GM12872 (cell line): ENCODE results near the gene INMT.
A peak's percentile ranks its signal among the peaks of the same experiment; 100 is the strongest.

ENCODE experiments used
- TF ChIP-seq, protein P1 (sequence below): IDR thresholded peaks from 3 replicates; pipeline ENCODE4 v1.5.1; 2011; ENCODE audit warnings: low read depth, mild to moderate bottlenecking, low read length, moderate library complexity; ENCODE audit not compliant: insufficient read depth

INMT gene

DNA sequence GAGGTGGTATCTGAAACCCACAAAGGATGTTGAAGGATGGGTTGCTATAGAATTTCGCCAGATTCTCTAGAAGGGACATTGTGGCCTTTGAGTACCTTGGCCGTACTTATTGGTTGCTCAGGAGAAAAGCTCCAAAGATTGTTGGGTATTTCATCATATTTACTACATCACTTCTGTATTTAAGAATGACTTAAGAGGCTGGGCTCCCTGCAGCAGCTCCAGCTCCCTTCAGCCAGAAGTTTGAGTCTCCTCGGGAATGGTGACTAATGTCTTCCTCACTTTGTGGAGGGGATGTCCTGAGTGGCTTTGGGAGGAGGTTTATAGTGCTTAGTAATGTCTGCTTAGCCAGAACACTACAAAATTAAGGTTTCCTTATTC lies 37.4 kb downstream of the INMT start:
- TF ChIP-seq, protein P1, sequence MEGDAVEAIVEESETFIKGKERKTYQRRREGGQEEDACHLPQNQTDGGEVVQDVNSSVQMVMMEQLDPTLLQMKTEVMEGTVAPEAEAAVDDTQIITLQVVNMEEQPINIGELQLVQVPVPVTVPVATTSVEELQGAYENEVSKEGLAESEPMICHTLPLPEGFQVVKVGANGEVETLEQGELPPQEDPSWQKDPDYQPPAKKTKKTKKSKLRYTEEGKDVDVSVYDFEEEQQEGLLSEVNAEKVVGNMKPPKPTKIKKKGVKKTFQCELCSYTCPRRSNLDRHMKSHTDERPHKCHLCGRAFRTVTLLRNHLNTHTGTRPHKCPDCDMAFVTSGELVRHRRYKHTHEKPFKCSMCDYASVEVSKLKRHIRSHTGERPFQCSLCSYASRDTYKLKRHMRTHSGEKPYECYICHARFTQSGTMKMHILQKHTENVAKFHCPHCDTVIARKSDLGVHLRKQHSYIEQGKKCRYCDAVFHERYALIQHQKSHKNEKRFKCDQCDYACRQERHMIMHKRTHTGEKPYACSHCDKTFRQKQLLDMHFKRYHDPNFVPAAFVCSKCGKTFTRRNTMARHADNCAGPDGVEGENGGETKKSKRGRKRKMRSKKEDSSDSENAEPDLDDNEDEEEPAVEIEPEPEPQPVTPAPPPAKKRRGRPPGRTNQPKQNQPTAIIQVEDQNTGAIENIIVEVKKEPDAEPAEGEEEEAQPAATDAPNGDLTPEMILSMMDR = no peak

GRCh38 chr7:30790356-30790755 lies 38.4 kb downstream of the INMT start:
- TF ChIP-seq, protein P1 = no peak

DNA sequence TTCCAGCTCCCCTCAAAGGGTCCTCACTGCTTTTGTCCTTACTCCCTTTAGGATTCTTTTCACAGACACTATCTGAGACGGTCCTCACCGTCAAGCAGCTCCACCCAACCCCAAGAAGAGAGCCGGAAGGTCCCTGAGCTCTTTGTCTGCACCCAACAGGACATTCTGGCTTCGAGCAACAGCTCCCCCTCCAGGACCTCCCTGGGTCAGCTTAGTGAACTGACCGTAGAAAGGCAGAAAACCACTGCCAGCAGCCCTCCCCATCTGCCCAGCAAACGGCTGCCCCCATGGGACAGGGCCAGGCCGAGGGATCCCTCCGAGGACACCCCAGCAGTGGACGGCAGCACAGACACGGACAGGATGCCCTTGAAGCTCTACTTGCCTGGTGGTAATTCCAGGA lies 39.2 kb downstream of the INMT start:
- TF ChIP-seq, protein P1 = no peak

DNA sequence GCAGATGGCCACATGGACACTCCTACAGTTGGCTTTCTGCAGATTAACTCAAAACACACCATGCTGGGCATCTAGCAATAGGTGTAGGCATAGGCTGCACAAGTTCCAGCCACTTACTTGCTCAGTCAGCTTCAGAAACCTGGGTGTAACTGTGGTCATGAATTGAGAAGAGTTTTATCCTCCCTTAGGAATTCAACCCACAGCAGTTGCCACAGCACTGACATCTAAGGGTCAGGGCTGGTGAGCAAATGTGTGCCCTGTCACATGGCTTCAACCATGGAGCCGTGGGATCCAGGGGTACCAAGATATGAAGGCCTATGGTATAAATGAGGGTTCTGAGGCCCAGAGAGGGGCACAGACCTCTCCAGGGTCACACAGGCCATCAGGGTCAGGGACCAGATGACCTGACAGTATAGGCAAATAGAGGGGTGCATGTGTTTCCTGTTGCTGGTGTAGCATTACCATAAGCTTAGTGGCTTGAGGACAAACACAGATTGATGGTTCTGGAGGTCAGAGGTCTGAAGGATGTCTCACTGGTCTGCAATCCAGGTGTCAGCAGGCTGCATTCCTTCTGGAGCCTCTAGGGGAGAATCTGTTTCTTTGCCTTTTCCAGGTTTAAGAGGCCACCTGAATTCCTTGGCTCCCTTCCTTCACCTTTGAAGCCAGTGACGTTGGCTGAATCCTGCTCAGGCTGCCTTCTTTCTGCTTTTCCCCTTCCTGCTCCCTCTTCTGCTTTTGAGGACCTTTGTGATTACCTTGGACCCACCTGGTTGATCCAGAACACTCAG lies 43.4 kb downstream of the INMT start:
- TF ChIP-seq, protein P1 = 0 out of 3 replicates have a peak, but pooled peaks have one; percentile 8

DNA sequence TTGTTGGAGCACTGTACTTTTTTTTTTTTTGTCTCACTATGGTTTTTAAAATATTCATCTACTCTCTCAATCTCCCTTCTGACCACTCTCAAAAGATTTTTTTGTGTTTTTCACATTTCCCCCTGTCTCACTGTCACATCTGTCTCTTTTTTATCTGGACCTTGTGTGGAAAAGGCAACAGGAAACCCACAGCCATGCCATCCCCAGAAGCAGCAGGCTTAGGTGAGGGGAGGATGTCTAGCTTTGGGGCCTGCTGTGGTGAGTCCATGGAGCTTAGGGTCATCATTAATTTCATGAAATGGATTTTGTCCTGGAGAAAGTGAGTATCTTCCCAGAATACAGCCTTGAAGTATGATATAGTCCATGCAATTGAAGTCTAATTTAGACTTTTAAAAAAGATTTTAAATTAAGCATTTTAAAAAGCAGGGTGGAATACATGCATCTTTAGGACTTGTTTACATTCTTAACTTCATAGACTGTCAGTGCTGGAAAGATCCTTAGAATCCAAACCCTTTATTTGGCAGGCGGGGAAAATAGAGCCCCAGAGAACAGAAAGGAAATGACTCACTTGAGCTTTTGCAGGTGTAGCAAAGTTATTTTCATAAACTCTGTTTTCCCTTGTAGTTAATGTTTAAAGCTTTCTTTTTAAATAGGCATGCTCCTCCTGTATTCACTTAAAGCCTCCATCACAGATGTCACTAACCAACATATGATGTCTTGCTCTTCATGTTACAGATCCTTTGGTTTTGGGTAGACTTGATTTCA lies 44.4 kb downstream of the INMT start:
- TF ChIP-seq, protein P1 = no peak

DNA sequence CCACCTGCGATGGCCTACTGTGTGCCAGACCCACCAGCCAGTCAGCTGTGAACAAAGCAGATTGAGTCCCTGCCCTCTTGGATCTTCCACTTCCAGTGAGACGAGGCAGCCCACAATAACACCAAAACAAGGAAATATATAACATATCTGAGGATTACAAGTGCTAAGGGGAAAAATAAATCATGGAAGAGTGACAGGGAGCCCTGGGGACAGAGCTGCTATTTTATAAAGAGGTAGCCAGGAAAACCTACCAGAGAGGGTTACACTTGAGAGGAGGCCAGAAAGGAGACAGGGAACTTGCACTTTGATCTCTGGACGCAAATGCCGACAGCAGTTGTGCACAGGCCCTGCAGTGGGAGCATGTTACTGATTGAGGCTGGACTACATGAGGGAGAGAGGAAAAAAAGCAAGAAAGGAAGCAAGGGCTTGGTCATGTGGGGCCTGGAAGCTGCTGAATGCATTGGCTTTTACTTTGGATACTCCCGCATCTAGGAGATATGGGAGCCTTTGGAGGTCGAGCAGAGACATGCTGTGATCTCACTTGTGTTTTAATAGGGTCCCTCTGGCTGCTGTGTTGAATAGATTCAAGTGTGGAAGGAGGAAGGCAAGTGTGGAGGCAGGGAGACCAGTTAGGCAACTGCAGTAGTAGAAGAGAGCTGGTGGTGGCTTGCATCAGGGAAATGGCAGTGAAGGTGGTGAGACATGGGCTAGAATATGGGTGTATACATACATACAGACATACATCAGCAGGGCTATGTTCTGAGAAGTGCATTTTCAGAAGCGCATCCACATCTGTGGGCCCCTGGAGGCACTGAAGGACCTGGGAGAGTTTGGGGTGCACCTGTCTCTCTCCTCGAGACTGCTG lies 45.5 kb downstream of the INMT start:
- TF ChIP-seq, protein P1 = no peak
